HS-27A (cell line): Measurements from ENCODE around the gene CCDC183.
"Not testable (repeated sequence)": the region's sequence is repeated elsewhere in the genome, so short reads cannot be mapped to it uniquely, and the experiment has no call there.

Source experiments
- DNase-seq: peaks from one replicate; pipeline ENCODE4 v3.0.0-alpha.2; 2012; ENCODE audit warnings: low read depth, missing footprints

CCDC183 gene

DNA sequence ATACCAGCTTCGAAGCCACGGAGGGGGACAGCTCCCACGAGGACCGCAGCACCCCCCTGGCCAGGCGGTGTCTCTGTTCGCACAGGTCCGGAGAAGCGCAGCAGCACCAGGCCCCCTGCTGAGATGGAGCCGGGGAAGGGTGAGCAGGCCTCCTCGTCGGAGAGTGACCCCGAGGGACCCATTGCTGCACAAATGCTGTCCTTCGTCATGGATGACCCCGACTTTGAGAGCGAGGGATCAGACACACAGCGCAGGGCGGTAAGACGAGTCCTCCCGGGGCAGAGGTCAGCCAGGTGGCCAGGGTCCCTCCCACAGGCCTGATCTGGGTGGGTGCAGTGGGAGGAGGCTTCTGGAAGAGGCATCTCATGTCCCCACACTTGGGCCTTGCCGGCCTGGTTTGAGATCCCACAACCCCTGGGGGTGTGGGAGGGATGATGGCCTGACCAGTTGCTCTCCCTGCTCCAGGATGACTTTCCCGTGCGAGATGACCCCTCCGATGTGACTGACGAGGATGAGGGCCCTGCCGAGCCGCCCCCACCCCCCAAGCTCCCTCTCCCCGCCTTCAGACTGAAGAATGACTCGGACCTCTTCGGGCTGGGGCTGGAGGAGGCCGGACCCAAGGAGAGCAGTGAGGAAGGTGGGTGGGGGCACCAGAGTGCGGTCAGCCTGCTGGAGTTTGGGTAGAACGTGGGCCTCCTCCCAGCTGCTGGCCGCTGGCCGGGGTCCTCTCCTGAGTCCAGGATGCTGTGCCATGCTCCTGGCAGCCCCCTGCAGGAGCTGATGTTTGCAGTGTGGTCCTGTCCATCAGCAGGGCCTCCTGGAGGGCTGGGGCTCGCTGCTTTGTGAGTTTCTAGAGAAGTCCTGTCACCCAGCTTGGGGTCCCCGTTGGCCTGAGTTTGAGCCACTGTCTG, 43.3 kb downstream of the CCDC183 start:
- no peak for DNase-seq

DNA sequence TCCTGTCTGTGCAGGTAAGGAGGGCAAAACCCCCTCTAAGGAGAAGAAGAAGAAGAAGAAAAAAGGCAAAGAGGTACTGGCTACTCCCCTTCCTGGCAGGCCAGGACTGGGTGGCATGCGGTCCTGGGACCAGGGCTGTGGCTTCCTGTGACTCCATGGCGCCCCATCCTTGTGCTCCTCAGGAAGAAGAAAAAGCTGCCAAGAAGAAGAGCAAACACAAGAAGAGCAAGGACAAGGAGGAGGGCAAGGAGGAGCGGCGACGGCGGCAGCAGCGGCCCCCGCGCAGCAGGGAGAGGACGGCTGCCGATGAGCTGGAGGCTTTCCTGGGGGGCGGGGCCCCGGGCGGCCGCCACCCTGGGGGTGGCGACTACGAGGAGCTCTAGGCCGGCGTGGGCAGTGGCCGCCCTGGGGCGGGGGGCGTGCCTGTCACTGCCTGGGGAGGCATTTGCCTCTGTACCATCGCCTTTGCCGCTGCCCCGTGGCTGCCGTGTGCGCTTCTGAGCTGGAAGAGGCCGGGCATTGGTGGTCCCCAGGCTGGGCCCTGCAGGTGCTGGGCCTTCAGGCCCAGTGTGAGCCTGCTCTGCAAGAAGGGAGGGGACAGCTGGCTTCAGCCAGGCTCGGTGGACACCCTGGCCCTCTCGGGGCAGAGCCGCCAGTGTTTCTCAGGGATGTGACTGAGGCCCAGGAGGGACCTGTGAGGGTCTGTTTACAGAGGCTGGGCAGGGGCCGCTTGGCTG, 44.2 kb downstream of the CCDC183 start:
- no peak for DNase-seq

DNA sequence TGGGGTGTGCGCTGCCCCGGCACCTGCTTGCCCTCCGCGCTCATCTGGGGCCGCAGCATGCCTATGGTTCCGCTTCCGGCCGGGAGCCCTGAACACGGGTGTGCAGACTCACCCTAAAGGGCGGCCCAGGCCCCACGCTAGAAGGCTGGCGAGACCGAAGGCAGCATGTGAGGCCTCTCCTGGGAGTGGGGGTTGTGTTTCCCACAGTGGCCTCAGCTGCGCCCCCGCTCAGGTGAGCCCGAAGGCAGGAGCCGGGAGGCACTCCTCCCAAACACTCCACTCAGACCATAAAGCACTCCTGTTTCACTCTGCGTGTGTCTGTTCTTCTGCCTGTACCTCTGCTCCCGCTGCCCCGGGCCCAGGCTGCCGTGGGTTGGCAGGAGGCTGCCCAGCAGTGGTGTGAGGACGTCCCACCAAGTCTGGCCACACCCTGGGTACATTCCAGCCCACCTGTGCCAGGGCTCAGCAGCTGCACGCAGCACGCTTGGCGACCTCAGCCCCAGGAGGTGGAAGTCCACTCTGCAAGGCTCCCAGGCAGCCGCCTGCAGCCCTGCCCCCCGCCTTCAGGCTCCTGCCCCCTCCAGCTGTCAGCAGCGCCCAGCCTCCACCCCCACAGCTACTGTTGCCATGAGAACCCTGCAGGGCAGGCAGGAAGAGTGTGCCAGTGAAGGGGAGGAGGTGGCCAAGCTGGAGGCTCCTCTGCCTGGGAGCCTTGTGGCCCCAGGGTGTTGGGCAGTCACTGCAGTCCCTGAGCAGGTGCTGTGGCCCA, 44.9 kb downstream of the CCDC183 start:
- no peak for DNase-seq

DNA sequence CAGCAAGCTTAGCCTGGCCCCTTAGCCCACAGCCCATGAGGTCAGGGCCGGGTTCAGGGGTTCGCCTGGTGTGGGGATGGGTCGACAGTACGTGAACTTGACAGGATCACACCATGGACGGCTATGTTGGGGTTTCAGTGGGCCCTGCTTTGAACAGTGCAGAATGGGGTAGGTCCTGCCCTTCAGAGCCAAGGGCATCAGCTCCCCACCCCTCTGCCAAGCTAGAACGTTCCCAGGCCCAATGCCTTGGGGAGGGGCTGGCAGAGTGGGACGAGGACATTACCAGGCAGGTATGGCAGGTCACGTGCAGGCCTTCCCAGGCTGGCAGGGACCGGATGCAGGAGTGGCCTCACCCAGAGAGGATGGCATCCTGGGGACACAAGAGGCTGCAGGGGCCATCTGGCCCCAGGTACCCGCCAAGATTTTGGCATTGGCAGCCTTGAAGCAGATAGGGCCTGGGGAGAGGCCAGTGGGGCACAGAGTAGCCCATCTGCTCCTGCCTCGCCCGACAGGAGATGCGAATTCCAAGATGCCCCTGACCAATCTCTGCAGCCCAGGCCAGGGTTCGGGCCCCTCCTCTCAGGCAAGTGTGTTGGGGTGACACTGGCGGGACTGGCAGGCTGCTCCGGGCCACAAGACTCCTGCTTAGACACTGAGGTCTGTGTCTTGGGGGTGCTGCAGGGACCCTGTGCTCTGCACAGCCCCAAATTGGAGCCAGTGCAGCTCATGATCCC, 45.7 kb downstream of the CCDC183 start:
- DNase-seq = not testable (repeated sequence)

DNA sequence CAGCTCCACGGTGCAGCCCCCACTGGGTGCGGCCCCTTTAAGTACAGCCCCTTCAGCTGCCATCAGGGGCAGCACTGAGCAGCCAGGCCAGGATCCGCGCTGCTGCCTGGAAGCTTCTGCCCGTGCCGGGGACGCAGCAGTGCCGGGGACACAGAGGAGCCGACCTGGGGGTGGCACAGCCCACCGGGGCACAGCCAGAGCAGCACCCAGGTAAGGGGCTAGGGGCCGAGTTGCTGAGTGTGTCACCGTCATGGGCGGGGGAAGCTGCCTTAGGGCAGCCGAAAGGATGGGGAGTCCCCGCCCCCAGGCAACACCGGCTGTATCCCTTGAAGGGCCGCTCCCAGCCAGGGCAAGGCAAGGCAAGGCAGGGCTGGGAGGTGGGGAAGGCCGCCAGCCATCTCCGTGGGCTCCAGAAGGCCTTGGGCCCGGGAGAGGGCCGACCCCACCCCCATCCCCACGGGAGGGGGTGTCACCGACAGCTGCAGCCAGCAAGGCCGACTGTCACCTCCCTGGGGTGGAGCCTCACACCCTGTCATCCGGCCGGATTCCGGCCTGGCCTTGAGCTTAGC, 46.3 kb downstream of the CCDC183 start, which contains the start of gene AJM1:
Gene AJM1 (plus strand): TSS at position 99 of the 569 bp plus-strand sequence. CDS start 1,937 bp downstream, outside the sequence.
- DNase-seq = not testable (repeated sequence)

DNA sequence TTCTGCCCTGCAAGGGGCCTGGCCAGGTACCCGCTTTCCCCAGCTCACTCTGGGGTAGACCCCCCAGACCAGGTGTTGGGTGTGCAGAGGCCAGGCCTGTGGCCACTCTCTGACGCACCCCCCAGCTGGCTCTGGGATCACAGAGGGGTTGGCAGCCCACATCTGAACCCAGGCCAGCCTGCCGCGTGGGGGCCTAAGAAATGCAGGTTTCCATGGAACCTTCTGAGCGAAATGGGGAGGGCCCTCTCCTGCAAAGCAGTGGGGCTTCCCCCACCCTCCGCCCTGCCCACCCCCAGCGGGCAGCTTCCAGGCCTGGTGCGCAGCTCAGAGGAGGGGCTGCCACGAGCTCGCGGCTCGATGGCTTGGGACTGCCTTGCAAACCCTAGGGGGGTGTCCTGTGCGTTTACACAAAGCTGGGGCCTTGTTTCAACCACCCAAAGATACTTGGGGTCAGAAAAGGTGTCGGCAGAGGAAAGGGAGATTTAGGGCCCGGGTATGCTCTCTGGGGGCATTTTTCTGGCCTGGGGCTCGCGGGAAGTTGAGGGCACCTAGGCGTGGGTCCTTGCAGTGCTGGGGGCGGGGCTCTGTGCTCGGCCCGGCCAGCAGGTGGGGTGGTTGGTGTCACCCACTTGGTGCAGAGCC, 47.1 kb downstream of the CCDC183 start:
- DNase-seq = not testable (repeated sequence)

DNA sequence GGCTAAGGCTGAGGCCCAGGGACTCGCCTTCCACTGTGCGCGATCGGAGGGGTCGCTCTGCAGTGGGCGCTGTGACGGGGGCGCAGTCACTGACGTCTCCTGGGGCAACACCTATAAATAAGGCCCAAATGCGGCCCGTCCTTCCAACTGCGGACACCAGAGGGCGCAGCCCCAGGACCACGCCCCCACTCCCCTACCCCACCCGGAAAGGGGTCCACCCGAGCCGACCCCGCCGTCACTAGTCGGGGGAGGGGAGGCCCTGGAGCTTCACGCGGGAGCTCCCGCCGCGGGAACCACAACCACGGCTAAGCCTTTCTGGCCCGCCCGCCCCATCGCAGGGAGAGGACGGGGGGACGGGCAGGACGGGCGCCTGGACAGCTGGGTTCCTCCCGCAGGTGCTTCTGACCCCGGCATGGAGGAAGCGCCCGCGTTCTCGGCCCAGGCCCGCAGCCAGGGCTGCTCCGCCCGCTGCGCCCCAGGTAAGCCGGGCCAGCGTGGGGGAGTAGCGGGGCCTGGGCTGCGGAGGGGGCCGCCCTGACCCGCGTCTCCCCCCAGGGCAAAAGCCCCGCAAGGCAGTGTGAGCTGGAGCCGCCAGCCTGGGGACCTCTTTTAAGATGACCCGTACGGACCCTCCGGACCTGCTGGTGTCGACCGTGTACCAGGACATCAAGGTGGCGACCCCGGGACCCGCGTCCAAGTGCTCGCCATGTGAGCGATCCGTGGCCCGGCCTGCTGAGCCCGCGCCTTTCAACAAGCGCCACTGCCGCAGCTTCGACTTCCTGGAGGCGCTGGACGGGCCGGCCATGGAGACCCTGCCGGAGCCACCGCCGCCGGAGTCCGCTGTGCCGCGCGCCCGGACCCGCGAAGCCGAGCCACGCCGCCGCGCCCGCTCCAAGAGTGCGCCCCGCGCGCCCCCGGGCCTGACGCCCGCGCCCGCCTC, 47.9 kb downstream of the CCDC183 start:
- DNase-seq = not testable (repeated sequence)

DNA sequence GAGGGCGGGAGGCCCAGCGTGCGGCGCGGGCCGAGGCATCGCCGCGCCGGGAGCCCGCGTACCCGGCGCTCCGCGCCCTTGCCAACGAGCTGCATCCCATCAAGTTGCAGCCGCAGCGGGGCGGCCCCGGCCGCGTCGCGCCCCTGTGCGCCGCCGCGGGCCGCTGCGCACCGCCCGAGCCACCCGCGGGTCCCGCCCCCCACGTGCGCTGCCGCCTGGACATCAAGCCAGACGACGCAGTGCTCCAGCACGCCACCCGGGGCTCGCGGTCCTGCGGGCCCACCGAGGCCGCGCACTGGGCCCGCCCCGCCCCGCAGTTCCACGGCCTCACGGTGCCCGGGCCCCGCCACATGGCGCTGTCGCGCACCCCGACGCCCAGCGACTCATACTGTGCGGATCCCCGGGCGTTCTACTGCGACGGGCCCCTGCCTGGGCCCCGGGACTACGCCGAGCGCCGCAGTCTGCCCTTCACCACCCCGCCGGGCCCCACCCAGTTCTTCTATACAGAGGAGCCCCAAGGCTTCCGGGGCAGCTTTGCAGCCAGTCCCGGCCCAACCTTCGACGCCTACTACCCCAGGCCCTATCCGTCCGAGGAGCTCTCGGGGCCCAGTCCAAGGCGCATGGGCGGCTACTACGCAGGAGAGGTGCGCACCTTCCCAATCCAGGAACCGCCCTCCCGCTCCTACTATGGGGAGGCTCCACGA, 48.8 kb downstream of the CCDC183 start:
- no peak for DNase-seq

DNA sequence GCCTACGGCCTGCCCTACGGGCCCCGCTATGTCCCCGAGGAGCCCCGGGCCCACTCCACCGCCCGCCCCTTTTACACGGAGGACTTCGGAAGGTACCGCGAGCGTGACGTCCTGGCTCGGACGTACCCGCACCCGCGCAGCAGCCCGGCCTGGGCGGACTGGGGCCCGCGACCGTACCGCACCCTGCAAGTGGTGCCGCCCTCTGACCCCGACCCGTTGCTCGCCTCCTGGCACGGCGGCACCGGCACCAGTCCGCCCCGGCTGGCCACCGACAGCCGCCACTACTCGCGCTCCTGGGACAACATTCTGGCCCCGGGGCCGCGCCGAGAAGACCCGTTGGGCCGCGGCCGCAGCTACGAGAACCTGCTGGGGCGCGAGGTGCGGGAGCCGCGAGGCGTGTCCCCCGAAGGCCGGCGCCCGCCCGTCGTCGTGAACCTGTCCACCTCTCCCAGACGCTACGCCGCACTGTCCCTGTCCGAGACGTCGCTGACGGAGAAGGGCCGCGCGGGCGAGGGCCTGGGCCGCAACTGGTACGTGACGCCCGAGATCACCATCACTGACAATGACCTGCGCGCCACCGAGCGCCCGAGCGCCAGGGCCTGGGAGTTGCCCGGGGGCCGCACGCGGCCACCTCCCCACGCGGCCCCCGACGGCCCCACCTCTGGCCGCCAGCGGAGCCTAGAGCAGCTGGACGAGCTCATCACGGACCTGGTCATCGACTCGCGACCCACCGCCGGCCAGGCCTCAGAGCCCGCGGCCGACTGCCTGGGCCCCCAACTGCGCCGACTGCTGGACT, 49.5 kb downstream of the CCDC183 start:
- no peak for DNase-seq

DNA sequence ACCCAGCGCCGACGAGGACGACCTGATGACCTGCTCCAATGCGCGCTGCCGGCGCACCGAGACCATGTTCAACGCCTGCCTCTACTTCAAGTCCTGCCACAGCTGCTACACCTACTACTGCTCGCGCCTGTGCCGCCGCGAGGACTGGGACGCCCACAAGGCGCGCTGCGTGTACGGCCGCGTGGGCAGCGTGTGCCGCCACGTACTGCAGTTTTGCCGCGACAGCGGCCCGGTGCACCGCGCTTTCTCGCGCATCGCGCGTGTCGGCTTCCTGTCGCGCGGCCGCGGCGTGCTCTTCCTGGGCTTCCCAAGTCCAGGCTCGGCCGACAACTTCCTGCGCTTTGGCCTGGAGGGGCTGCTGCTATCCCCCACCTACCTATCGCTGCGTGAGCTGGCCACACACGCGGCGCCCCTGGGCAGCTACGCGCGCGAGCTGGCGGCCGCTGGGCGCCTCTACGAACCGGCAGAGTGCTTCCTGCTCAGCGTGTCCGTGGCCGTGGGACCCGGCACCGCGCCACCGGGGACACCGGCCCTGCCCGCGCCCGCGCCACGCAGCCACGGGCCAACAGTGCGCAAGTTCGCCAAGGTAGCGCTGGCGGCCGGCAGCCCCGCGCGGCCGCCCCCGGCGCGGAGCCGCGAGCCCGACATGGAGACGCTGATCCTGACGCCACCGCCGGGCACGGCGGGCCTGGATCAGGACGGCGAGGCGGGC, 50.4 kb downstream of the CCDC183 start:
- DNase-seq = no peak

DNA sequence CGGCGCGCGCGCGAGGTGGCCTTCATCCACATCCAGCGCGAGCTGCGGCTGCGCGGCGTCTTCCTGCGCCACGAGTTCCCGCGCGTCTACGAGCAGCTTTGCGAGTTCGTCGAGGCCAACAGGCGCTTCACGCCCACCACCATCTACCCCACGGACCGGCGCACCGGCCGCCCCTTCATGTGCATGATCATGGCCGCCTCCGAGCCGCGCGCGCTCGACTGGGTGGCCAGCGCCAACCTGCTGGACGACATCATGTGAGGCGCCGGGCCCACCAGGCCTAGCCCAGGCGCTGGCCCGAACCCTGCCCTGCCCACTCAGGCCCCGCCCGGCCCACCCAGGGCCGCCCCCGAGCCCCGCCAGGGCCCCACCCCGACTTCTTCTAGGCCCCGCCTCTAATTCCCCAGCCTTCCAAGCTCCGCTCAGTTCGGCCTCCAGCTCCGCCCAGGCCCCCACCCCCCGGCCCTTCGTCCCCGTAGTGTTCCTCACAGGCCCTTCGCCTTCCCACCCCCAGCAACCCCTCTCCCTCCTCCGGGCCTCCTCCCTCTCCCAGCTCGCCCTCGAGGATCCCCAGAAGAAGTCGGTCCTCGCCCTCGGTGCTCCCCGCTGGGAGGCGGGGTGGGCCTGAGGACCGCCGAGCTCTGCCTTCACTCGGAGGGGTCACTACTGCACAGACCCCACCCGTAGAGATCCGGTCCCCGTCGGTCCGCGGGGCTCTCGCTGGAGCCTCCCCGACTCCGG, 51.1 kb downstream of the CCDC183 start:
- no peak for DNase-seq

DNA sequence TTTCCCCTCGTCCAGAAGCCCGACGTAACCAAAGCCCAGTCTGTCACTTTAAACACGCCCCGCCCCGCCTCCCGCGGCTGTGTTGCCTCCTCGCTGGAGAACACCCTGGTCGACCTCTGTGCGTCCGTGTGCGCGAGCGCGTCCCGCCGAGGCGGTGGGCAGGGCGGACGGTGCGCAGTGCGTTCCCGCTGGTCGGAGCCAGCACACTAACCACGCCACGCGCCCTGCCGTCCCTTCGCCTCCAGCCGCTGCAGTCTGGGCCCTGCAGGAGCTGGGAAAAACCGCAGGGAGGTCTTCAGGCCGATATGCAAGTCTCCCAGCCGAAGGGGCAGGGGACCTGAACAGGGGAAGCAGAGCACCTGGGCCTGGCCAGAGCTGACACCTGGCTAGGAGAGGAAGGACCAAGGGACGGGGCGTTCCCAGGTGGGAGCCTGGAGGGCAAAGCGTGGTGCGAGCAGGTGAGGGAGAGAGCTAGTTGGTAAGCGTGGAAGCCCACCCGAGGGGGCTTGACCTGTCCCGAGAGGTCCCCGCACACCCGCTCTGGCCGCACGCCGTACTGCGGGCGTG, 51.8 kb downstream of the CCDC183 start:
- DNase-seq = no peak

DNA sequence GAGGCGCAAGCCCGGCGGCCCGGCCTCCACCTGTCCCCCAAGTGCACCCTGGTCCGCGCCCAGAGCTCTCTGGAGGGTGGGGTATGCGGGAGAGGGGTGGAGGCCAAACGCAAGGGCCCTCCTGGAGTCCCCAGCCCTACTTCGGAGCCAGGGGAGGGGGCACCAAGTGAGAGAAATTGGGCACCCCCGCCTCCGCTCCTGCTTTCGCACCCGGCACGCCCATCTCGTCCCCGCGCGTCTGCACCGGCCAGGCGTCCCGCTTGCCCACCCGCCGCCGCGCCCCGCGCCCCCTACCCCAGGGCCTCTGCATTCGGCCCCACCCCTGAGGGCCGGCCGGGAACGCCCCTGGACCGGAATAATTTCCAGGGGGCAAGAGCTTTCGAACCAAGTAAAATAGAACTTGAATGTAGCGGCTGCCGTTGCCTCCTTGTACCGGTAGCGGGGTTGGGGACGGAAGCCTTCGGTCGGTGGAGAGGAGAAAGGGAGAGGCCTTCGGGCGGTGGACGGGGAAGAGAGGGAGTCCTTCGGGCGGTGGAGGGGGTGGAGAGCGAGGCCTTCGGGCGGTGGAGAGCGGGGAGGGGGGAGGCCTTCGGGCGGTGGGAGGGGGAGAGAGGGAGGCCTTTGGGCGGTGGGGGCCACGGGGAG, 52.4 kb downstream of the CCDC183 start:
- no peak for DNase-seq

DNA sequence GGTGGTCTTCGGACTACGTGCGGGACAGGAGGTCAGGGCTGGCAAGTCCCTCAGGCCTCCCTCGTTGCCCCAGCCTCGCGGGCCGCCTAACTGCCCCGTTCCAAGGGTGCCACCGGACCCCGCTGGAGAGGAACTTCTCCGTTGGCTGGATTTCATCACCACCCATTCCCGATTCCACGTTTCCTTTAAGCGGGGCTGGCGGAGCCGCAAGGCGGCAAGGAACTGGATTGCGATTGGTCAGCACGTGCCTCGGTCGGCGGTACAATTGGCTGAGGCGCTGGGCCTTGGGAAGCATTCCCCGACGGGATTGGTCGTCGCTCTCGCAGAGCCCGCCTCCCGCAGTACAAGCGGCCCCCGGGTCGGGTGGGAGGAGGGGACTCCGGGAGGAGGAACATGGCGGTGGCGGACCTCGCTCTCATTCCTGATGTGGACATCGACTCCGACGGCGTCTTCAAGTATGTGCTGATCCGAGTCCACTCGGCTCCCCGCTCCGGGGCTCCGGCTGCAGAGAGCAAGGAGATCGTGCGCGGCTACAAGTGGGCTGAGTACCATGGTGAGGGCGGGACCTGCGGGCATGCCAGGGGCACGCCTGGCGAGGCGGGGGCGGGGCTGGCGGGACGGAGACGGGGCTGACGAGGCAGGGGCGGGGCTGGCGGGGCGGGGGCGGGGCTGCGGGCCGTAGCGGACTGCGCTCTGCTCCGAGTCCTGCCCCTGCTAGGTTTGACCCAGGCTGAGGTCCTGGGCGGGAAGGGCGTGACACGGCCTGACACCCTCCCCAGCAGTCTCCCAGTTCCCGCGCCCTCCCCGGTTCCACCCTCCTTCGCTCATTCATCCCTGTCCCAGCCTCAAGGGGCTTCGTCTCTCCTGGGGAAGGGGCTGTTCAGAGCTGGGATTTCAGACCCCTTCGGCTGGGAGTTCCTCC, 53.2 kb downstream of the CCDC183 start, which contains the start of gene PHPT1:
Gene PHPT1 (plus strand): TSS at position 372 of the 922 bp plus-strand sequence. CDS start 22 bp downstream, at position 394.
- DNase-seq = peak; percentile 85
